Measurements from ENCODE around the gene LRRC74A. TPM values are rescaled to one million over a fixed set of nuclear protein-coding genes. Genes with fewer than 3 reads are reported as not detected.

The LRRC74A gene
- total RNA-seq, 3 donors from 2014 or later (not counting 1 experiment from before 2014, with no cell fraction given) = not detected

- H3K9me3 Mint-ChIP-seq = no peaks in the 10 kb centered on the region
- Histone ChIP-seq H3K36me3 (ENCODE audit: control insufficient read depth, insufficient read depth, low read length) (no peaks in the 10 kb centered on the region), H3K4me1 (ENCODE audit: control insufficient read depth, insufficient read depth, low read length) (peaks cover 35% of the 10 kb centered on the region), H3K27ac (ENCODE audit: low read length) (no peak overlapping the region), H3K27me3 (ENCODE audit: control insufficient read depth, insufficient read depth, low read length) (no peaks in the 10 kb centered on the region), H3K9me3 (ENCODE audit: control insufficient read depth, insufficient read depth, low read length) (no peaks in the 10 kb centered on the region), H3K4me3 (ENCODE audit: low read length) (no peak overlapping the region)
- H3K36me3 Mint-ChIP-seq = no peaks in the 10 kb centered on the region
- no peaks in the 10 kb centered on the region for H3K27me3 Mint-ChIP-seq (ENCODE audit: low read depth in 2 of 2)
- DNase-seq = no peak
- H3K27ac Mint-ChIP-seq = peak overlapping the region in 1 of 2 donors; percentile 40
- TF ChIP-seq CTCF (IDR thresholded peaks at IDR 0.05) = no peak
- H3K4me3 Mint-ChIP-seq = no peak overlapping the region
- H3K4me1 Mint-ChIP-seq = peaks cover 0 to 35% of the 10 kb centered on the region in 2 donors
- WGBS (ENCODE audit: insufficient coverage) = 69% methylated on average over 7 of the region's 7 CpGs
- intact Hi-C loops (cut with micrococcal nuclease) = loop anchor here (10.0 kb wide), 1 partner anchor 47 kb away; no protein-coding TSS in a partner anchor
- ATAC-seq = no peak
Observed at GRCh38 chr14:76917745-76918255, 91.6 kb downstream of the LRRC74A start.

- no peak overlapping the region for H3K27ac ChIP-seq (ENCODE audit: low read length)
- peaks cover 0 to 34% of the 10 kb centered on the region in 2 donors for H3K4me1 Mint-ChIP-seq
- 77% methylated on average over 8 of the region's 8 CpGs for WGBS (ENCODE audit: insufficient coverage)
Observed at GRCh38 chr14:76918256-76918781, 92.1 kb downstream of the LRRC74A start.

GRCh38 chr14:76918782-76919394 is 92.7 kb downstream of the LRRC74A start:
- no peak for DNase-seq
- Histone ChIP-seq H3K9me3 (ENCODE audit: control insufficient read depth, insufficient read depth, low read length) (no peaks in the 10 kb centered on the region), H3K4me1 (ENCODE audit: control insufficient read depth, insufficient read depth, low read length) (peaks cover 26% of the 10 kb centered on the region), H3K27ac (ENCODE audit: low read length) (no peak overlapping the region), H3K27me3 (ENCODE audit: control insufficient read depth, insufficient read depth, low read length) (no peaks in the 10 kb centered on the region), H3K36me3 (ENCODE audit: control insufficient read depth, insufficient read depth, low read length) (no peaks in the 10 kb centered on the region), H3K4me3 (ENCODE audit: low read length) (no peak overlapping the region)
- Mint-ChIP-seq H3K9me3 (no peaks in the 10 kb centered on the region), H3K27ac (no peak overlapping the region), H3K27me3 (ENCODE audit: low read depth in 2 of 2) (no peaks in the 10 kb centered on the region), H3K36me3 (no peaks in the 10 kb centered on the region), H3K4me1 (peaks cover 0 to 30% of the 10 kb centered on the region in 2 donors), H3K4me3 (no peak overlapping the region)
- WGBS (ENCODE audit: insufficient coverage) = 72% methylated on average over 20 of the region's 20 CpGs
- intact Hi-C loops (cut with micrococcal nuclease) = loop anchor here (10.0 kb wide), 1 partner anchor 46 kb away; no protein-coding TSS in a partner anchor
- no peak for ATAC-seq
- no peak for TF ChIP-seq CTCF (IDR thresholded peaks at IDR 0.05)

More at GRCh38 chr14:76918256-76918781, 92.1 kb downstream of the LRRC74A start:
- no peaks in the 10 kb centered on the region for H3K9me3 ChIP-seq (ENCODE audit: control insufficient read depth, insufficient read depth, low read length)
- no peaks in the 10 kb centered on the region for H3K27me3 ChIP-seq (ENCODE audit: control insufficient read depth, insufficient read depth, low read length)
- H3K36me3 ChIP-seq (ENCODE audit: control insufficient read depth, insufficient read depth, low read length) = no peaks in the 10 kb centered on the region
- no peak overlapping the region for H3K4me3 ChIP-seq (ENCODE audit: low read length)
- peak overlapping the region in 1 of 2 donors; percentile 40 for H3K27ac Mint-ChIP-seq
- ATAC-seq (no peak), DNase-seq (no peak)
- intact Hi-C loops (cut with micrococcal nuclease) = loop anchor here (10.0 kb wide), 1 partner anchor 46 kb away; no protein-coding TSS in a partner anchor
- no peaks in the 10 kb centered on the region for H3K9me3 Mint-ChIP-seq
- no peaks in the 10 kb centered on the region for H3K27me3 Mint-ChIP-seq (ENCODE audit: low read depth in 2 of 2)
- peaks cover 31% of the 10 kb centered on the region for H3K4me1 ChIP-seq (ENCODE audit: control insufficient read depth, insufficient read depth, low read length)
- H3K36me3 Mint-ChIP-seq = no peaks in the 10 kb centered on the region
- H3K4me3 Mint-ChIP-seq = no peak overlapping the region
- TF ChIP-seq CTCF (IDR thresholded peaks at IDR 0.05) = no peak

Other genes starting within 250 kb of the LRRC74A start
- gene VASH1, start 64.9 kb upstream of the LRRC74A start, total RNA-seq = 10 to 100 TPM in 2 of 3 donors, 1 to 10 TPM in 1; 9.5 to 15.0 (median 13.5) TPM
- 10 to 100 TPM; 12.2 to 20.2 (median 17.2) TPM for gene ANGEL1, start 13.5 kb upstream of the LRRC74A start, total RNA-seq
- 10 to 100 TPM; 39.3 to 46.5 (median 46.3) TPM for gene IRF2BPL, start 202.3 kb downstream of the LRRC74A start, total RNA-seq